Smooth muscle cell (in vitro differentiated cells): ENCODE measurements around the gene CDH4. TPM values are rescaled to one million over a fixed set of nuclear protein-coding genes. Genes with fewer than 3 reads are reported as not detected.

Experiments
- DNase-seq: peaks from one replicate; lab custom pipeline; 2025; ENCODE audit not compliant: unreplicated experiment; lab: John Stamatoyannopoulos, UW
- H2AFZ ChIP-seq: fragments of 200-600 bp; sonication (generic); 2 replicates; pipeline ENCODE4 v1.6.0; 2016; ENCODE audit warnings: antibody characterized with exemption, low read depth, mild to moderate bottlenecking
- H3F3A ChIP-seq: fragments of 200-600 bp; sonication (generic); 2 replicates; pipeline ENCODE4 v1.6.0; 2017; ENCODE audit warnings: antibody characterized with exemption, low read depth
- H3K27ac ChIP-seq: fragments of 200-600 bp; sonication (generic); 2 replicates; pipeline ENCODE4 v1.5.1; 2016; ENCODE audit warnings: low read depth, mild to moderate bottlenecking
- H3K27me3 ChIP-seq: fragments of 200-600 bp; sonication (generic); 2 replicates; pipeline ENCODE4 v1.6.1; 2016; ENCODE audit warnings: low read depth, mild to moderate bottlenecking
- H3K36me3 ChIP-seq: fragments of 200-600 bp; sonication (generic); 2 replicates; pipeline ENCODE4 v1.5.1; 2016; ENCODE audit warnings: low read depth
- H3K4me1 ChIP-seq: fragments of 200-600 bp; sonication (generic); 2 replicates; pipeline ENCODE4 v1.5.1; 2016; ENCODE audit warnings: low read depth
- H3K4me2 ChIP-seq: fragments of 200-600 bp; sonication (generic); 2 replicates; pipeline ENCODE4 v1.6.0; 2016; ENCODE audit warnings: mild to moderate bottlenecking
- H3K4me3 ChIP-seq: fragments of 200-600 bp; sonication (generic); 2 replicates; pipeline ENCODE4 v1.5.1; 2016; ENCODE audit warnings: mild to moderate bottlenecking
- H3K79me2 ChIP-seq: fragments of 200-600 bp; sonication (generic); 2 replicates; pipeline ENCODE4 v1.6.0; 2016; ENCODE audit warnings: low read depth, mild to moderate bottlenecking
- H3K9ac ChIP-seq: fragments of 200-600 bp; sonication (generic); 2 replicates; pipeline ENCODE4 v1.6.0; 2016; ENCODE audit warnings: low read depth
- H3K9me3 ChIP-seq: fragments of 200-600 bp; sonication (generic); replicated peaks from 2 replicates; pipeline ENCODE4 v1.5.1; 2016; ENCODE audit warnings: low read depth
- H4K20me1 ChIP-seq: fragments of 200-600 bp; sonication (generic); 2 replicates; pipeline ENCODE4 v1.6.0; 2016; ENCODE audit warnings: low read depth
- WGBS: methylation state at CpG from one replicate; pipeline ENCODE4 v1.1.7; 2016; ENCODE audit warnings: low lambda C conversion rate; 5-methylcytosine and 5-hydroxymethylcytosine counted together
- polyA plus RNA-seq: library from polyadenylated mRNA; unstranded; fragments of >200 nt; fragmentation: Nextera tagmentation; extraction: Ambion mirVana; gene quantifications from 2 replicates; pipeline ENCODE4 v1.2.1, GENCODE V29; 2016
- total RNA-seq: library from RNA; depleted of rRNA; stranded (reverse); fragments of >200 nt; gene quantifications from 2 replicates; pipeline ENCODE4 v1.2.3, GENCODE V29; 2014
- TF ChIP-seq, protein P1 (sequence below): fragments of 200-600 bp; sonication (generic); IDR thresholded peaks from 2 replicates; pipeline ENCODE4 v1.5.1; 2017; ENCODE audit warnings: borderline replicate concordance, mild to moderate bottlenecking, antibody characterized with exemption; ENCODE audit not compliant: insufficient read depth, poor library complexity, severe bottlenecking

CDH4 gene
- total and polyA plus RNA-seq, 2 experiments from 2014 or later = 0.03 to 0.04 TPM

GRCh38 chr20:61535091-61535490 is 283.0 kb downstream of the CDH4 start:
- H3K27me3 ChIP-seq = peaks cover 36% of the 10 kb centered on the region
- WGBS = 93% methylated on average over 10 of the region's 10 CpGs
- no peak for DNase-seq
- TF ChIP-seq, protein P1, sequence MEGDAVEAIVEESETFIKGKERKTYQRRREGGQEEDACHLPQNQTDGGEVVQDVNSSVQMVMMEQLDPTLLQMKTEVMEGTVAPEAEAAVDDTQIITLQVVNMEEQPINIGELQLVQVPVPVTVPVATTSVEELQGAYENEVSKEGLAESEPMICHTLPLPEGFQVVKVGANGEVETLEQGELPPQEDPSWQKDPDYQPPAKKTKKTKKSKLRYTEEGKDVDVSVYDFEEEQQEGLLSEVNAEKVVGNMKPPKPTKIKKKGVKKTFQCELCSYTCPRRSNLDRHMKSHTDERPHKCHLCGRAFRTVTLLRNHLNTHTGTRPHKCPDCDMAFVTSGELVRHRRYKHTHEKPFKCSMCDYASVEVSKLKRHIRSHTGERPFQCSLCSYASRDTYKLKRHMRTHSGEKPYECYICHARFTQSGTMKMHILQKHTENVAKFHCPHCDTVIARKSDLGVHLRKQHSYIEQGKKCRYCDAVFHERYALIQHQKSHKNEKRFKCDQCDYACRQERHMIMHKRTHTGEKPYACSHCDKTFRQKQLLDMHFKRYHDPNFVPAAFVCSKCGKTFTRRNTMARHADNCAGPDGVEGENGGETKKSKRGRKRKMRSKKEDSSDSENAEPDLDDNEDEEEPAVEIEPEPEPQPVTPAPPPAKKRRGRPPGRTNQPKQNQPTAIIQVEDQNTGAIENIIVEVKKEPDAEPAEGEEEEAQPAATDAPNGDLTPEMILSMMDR = no peak
- no peak overlapping the region for H3K27ac ChIP-seq
- H3K79me2 ChIP-seq = no peaks in the 10 kb centered on the region
- H3K9ac ChIP-seq = no peak overlapping the region
- H3K4me3 ChIP-seq = no peak overlapping the region
- no peaks in the 10 kb centered on the region for H3F3A ChIP-seq
- H3K9me3 ChIP-seq = no peaks in the 10 kb centered on the region
- H4K20me1 ChIP-seq = no peaks in the 10 kb centered on the region
- no peak overlapping the region for H3K4me2 ChIP-seq
- no peaks in the 10 kb centered on the region for H3K4me1 ChIP-seq
- H2AFZ ChIP-seq = no peak overlapping the region
- H3K36me3 ChIP-seq = no peaks in the 10 kb centered on the region

- no peak overlapping the region for H2AFZ ChIP-seq
- H3K4me2 ChIP-seq = no peak overlapping the region
- H3K36me3 ChIP-seq = no peaks in the 10 kb centered on the region
- no peak for DNase-seq
- no peak overlapping the region for H3K4me3 ChIP-seq
- H3K27ac ChIP-seq = no peak overlapping the region
- 95% methylated on average over 13 of the region's 13 CpGs for WGBS
- TF ChIP-seq, protein P1 = no peak
- no peaks in the 10 kb centered on the region for H3K4me1 ChIP-seq
- H3K79me2 ChIP-seq = no peaks in the 10 kb centered on the region
- no peak overlapping the region for H3K9ac ChIP-seq
- H3K9me3 ChIP-seq = no peaks in the 10 kb centered on the region
- no peaks in the 10 kb centered on the region for H3F3A ChIP-seq
- peaks cover 40% of the 10 kb centered on the region for H3K27me3 ChIP-seq
- H4K20me1 ChIP-seq = no peaks in the 10 kb centered on the region
These were observed 283.5 kb downstream of the CDH4 start for GRCh38 chr20:61535536-61535935.

- Histone ChIP-seq H3K9ac (no peak overlapping the region), H3K4me1 (no peaks in the 10 kb centered on the region), H3K27me3 (peaks cover 43% of the 10 kb centered on the region), H3K27ac (no peak overlapping the region), H3K9me3 (no peaks in the 10 kb centered on the region), H3K36me3 (no peaks in the 10 kb centered on the region), H3K79me2 (no peaks in the 10 kb centered on the region), H2AFZ (no peak overlapping the region), H3K4me3 (no peak overlapping the region), H3K4me2 (no peak overlapping the region), H4K20me1 (no peaks in the 10 kb centered on the region), H3F3A (no peaks in the 10 kb centered on the region)
- WGBS = 86% methylated on average over 8 of the region's 8 CpGs
- TF ChIP-seq, protein P1 = no peak
- no peak for DNase-seq
These were observed 283.9 kb downstream of the CDH4 start for GRCh38 chr20:61535956-61536355.

DNA sequence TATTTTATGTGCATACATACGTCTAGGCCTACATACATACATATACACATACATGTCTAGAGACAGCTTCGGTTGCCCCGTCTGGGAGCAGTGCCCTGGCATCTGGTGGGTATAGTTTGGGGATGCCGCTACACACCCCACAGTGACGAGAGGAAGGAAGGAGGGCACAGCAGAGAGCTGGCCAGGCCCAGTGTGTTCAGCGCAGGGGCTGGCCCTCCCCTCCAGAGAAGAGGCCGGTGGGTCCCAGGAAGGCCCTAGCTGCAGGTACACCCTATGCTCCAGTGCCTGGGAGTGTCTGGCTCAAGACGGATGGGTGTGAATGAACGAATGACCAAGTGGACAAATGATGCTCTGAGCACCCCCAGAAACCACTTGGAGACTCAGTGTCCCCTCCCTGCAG is 284.6 kb downstream of the CDH4 start:
- Histone ChIP-seq H3K79me2 (no peaks in the 10 kb centered on the region), H3K36me3 (no peaks in the 10 kb centered on the region), H3K4me2 (no peak overlapping the region), H3K9me3 (no peaks in the 10 kb centered on the region), H2AFZ (no peak overlapping the region), H3F3A (no peaks in the 10 kb centered on the region), H3K27me3 (peaks cover 43% of the 10 kb centered on the region), H3K9ac (no peak overlapping the region), H3K27ac (no peak overlapping the region), H3K4me3 (no peak overlapping the region), H3K4me1 (no peaks in the 10 kb centered on the region), H4K20me1 (no peaks in the 10 kb centered on the region)
- DNase-seq = no peak
- WGBS = 85% methylated on average over 9 of the region's 9 CpGs
- TF ChIP-seq, protein P1 = no peak
